GM18858 (cell line): ENCODE measurements around the gene CD59.

Source experiments
- ATAC-seq: cut with Tn5 transposase; IDR thresholded peaks from one replicate; pipeline ENCODE4 v1.9.1; 2021; ENCODE audit not compliant: unreplicated experiment

The CD59 gene

GRCh38 chr11:33736148-33736812 lies at the start of gene CD59:
Gene CD59 (minus strand): TSS chr11:33736423. CDS start chr11:33722445, 13,978 bp downstream.
- ATAC-seq, result no peak

- ATAC-seq, result no peak
These were observed 49.4 kb upstream of the CD59 start for GRCh38 chr11:33785609-33786008.

- no peak for ATAC-seq
These were observed 43.8 kb upstream of the CD59 start for GRCh38 chr11:33779849-33780528.

- ATAC-seq, result no peak
These were observed 42.5 kb upstream of the CD59 start for GRCh38 chr11:33778675-33779074.

GRCh38 chr11:33777906-33778305 lies 41.7 kb upstream of the CD59 start:
- no peak for ATAC-seq

GRCh38 chr11:33775832-33776470 lies 39.7 kb upstream of the CD59 start:
- ATAC-seq, result no peak

- no peak for ATAC-seq
These were observed 39.2 kb upstream of the CD59 start for GRCh38 chr11:33775467-33775807.

GRCh38 chr11:33774736-33775466 lies 38.7 kb upstream of the CD59 start:
- no peak for ATAC-seq

- peak; percentile 47 for ATAC-seq
These were observed 37.9 kb upstream of the CD59 start, which contains the start of gene FBXO3 for GRCh38 chr11:33773987-33774735. Gene FBXO3 (minus strand): TSS chr11:33774520. CDS start chr11:33774497, 23 bp downstream.

- no peak for ATAC-seq
These were observed 37.3 kb upstream of the CD59 start for GRCh38 chr11:33773404-33773986.

GRCh38 chr11:33772870-33773269 lies 36.6 kb upstream of the CD59 start:
- ATAC-seq, result no peak

GRCh38 chr11:33772300-33772699 lies 36.1 kb upstream of the CD59 start:
- no peak for ATAC-seq

- ATAC-seq, result no peak
These were observed 34.0 kb upstream of the CD59 start for GRCh38 chr11:33770236-33770635.

- no peak for ATAC-seq
These were observed 33.3 kb upstream of the CD59 start for GRCh38 chr11:33769542-33769941.

GRCh38 chr11:33767624-33768023 lies 31.4 kb upstream of the CD59 start:
- no peak for ATAC-seq

- no peak for ATAC-seq
These were observed 29.9 kb upstream of the CD59 start for GRCh38 chr11:33766085-33766484.

- ATAC-seq, result peak; percentile 80
These were observed 25.2 kb upstream of the CD59 start for GRCh38 chr11:33761471-33761870.

GRCh38 chr11:33753304-33753967 lies 17.2 kb upstream of the CD59 start:
- ATAC-seq, result peak; percentile 99

GRCh38 chr11:33751878-33752277 lies 15.7 kb upstream of the CD59 start:
- no peak for ATAC-seq

- no peak for ATAC-seq
These were observed 11.8 kb upstream of the CD59 start for GRCh38 chr11:33747979-33748378.
